Stimulated activated naive CD4-positive, alpha-beta T cell (primary cell): Measurements from ENCODE around the gene DMXL2.
"Not testable (repeated sequence)": the region's sequence is repeated elsewhere in the genome, so short reads cannot be mapped to it uniquely, and the experiment has no call there.

Source experiments
- DNase-seq, 6 experiments: peaks; one replicate each; lab custom pipeline; 2025; lab: John Stamatoyannopoulos, UW

Gene DMXL2

DNA sequence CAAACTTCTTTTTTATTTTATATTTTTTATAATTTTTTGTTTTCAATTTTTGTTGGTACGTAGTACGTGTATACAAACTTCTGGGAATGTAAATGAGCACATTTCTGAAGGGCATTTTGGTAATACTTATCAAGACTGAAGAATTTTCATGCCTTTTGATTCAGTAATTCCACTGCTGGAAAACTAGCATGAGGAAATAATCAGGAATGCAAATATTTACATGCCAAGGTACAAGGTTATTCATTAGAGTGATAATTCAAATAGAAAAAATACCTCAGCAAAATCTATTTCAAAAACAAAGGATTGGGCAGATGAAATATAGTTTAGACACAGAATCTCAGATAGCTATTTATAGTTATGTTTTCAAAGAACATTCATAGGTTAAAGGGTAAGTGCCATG is 128.7 kb downstream of the DMXL2 start:
- DNase-seq, result no peak

DNA sequence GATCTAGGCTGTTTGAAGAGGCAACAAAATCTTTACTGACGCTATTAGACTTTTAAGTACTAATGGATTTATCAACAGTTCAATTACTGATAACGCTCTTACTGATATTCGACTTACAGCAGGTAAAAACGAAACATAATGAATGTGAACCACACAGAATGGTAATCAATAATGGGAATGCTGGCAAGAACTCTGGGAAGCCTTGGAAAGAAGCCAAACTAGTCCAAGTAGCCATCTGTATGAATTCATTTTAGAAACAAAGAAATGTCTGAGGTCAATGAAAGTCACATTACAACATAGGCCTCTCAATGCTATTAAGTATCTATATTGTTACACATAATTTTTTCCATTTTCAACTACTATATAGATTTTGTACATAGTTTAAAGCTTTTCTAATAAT is 130.0 kb downstream of the DMXL2 start:
- no peak for DNase-seq

- no peak for DNase-seq
These were observed 130.6 kb downstream of the DMXL2 start for GRCh38 chr15:51491941-51492340.

DNA sequence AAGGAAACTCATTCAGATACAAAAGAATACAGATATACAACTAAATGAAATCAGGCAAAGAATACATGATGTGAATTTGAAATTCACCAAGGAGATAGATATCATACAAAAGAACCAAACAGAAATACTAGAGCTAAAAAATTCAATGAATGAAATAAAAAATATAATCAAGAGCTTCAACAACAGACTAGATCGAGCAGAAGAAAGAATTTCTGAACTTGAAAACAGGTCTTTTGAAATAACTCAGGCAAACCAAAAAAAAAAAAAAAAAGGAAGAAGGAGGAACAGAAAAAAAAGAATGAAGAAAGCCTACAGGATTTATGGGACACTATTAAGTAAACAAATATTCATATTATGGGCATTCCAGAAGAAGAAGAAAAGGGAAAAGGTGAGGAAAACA is 137.8 kb downstream of the DMXL2 start:
- DNase-seq, result no peak

GRCh38 chr15:51483985-51484384 is 138.6 kb downstream of the DMXL2 start:
- no peak for DNase-seq

DNA sequence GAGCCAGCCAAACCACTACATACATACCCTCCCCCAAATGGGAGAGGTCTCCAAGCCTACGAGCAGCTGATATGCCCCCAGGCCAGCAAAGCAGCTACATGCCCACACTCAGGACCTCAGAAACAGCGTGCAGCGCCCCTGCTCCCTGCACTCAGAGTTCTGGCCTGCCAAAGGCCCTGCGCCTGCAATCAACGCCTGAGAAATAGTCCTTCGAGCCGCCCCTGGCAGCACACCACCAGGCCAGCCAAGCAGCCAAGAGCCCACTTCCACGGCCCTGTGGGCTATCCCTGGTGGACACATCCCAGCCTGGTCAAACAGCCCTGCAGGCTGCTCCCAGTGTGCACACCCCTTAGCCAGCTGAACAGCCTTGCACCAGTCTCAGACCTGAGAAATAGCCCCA is 139.1 kb downstream of the DMXL2 start:
- DNase-seq, result no peak

- no peak for DNase-seq
These were observed 146.8 kb downstream of the DMXL2 start for GRCh38 chr15:51475736-51476135.

- no peak for DNase-seq
These were observed 152.1 kb downstream of the DMXL2 start for GRCh38 chr15:51470512-51470911.

DNA sequence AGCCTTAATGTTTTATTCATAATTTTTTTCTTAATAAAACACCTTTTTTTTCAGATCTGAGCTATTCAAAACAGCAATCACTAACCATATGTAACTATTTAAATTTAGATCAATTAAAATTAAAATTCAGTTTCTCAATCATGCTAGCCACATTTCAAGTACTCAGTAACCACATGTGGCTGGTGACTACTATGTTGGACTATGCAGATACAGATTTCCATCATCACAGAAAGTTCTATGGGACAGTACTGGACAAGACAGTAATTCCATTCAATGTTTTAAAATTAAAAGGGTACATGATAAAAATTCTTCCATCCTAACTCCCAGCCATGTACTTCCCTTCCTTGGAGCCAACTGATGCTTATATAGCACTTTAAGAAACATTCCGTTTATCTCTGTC is 161.8 kb downstream of the DMXL2 start:
- no peak for DNase-seq

DNA sequence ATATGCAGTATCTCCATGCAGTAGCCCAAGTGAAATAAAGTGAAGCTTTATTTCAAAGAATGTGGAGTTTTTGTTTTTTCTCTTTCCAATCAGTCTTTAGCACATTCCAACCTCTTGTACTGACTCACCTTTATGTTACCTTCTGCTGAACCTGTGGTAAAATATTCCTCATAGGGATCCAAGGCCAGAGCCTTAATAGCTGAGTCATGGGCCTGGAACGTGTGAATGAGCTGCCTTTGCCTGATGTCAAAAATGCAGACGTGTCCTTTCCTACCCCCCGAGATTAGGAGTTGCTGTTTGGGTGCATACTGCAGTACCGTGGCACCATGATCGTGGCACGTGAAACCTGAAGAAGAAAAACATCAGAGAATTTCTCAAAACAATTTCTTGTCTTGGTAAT is 172.6 kb downstream of the DMXL2 start:
- no peak for DNase-seq

GRCh38 chr15:51448622-51449399 is 173.8 kb downstream of the DMXL2 start:
- no peak for DNase-seq

- no peak for DNase-seq
These were observed 174.5 kb downstream of the DMXL2 start for GRCh38 chr15:51447855-51448621.

GRCh38 chr15:51446029-51446744 is 176.4 kb downstream of the DMXL2 start:
- DNase-seq, result not testable (repeated sequence)

DNA sequence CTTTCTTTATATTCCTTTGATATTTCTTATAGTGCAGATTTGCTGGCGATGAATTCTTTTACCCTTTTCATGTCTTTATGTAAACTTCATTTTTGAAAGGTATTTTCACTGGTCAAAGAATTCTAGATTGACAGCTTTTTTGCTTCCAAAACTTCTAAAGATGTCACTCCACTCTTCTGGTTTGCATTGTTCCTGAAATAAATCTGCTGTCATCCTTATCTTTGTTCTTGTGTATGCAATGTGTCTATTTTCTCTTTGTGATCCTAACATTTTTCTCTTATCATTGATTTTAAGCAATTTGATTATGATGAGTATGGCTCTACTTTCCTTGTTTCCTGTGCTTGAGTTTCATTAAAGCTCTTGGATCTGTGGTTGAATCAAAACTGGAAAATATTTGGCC is 177.8 kb downstream of the DMXL2 start:
- no peak for DNase-seq

- no peak for DNase-seq
These were observed 178.5 kb downstream of the DMXL2 start for GRCh38 chr15:51444112-51444511.

DNA sequence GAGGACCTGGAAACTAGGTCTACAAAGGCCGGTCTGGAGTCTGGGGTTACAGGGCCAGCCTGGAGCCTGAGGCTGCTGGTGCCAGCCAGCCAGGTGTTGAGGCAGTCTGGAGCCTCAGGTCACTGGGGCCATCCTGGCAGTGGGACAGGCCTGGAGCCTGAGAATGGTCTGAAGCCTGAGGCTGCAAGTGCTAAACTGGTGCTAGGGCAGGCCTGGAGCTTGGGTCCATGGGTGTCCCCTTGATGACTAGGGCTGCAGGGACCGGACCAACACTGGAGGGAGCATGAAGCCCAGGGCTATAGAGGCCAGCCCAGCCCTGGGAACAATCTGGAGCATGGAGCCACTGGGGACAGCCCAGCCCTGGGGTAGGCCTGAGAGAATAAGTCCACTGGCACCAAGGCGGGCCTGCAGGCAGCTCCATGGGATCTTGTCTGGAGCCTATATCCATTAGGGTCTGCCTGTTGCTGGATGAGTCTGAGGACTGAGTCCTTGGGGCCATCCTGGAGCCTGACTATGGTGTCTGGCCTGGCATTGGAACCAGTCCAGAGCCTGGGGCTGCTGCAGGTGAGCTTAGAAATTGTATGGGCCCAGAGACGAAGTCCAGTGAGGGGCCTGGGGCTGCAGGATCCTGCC is 179.2 kb downstream of the DMXL2 start:
- no peak for DNase-seq

GRCh38 chr15:51438526-51438925 is 184.0 kb downstream of the DMXL2 start:
- DNase-seq, result no peak

DNA sequence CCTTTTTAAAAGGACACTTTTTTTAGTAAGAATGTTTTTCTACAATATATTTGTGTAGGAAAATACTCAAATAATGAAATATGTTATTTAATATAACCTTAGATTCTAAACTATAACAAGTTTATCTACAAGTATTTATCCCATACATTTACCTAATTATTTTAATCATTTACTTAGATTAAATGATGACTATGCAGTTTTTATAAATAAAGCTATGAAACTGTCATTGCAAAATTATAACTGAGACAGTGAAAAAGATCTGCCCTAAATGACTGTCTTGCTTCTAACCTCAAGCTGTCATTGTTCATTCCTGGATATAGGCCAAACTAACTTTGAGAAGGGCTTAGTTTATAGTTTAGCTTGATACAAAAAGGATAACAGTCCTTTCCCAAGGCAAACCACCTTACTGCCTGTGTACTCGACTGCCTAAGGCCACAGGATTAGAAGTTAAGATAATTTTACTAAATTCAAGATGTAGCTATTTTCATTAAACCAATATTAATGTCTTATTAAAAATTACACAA is 197.0 kb downstream of the DMXL2 start:
- DNase-seq, result no peak

GRCh38 chr15:51424780-51425179 is 197.8 kb downstream of the DMXL2 start:
- DNase-seq, result no peak

- not testable (repeated sequence) for DNase-seq
These were observed 199.5 kb downstream of the DMXL2 start for GRCh38 chr15:51423040-51423439.

- no peak for DNase-seq
These were observed 206.4 kb downstream of the DMXL2 start for GRCh38 chr15:51416129-51416528.

DNA sequence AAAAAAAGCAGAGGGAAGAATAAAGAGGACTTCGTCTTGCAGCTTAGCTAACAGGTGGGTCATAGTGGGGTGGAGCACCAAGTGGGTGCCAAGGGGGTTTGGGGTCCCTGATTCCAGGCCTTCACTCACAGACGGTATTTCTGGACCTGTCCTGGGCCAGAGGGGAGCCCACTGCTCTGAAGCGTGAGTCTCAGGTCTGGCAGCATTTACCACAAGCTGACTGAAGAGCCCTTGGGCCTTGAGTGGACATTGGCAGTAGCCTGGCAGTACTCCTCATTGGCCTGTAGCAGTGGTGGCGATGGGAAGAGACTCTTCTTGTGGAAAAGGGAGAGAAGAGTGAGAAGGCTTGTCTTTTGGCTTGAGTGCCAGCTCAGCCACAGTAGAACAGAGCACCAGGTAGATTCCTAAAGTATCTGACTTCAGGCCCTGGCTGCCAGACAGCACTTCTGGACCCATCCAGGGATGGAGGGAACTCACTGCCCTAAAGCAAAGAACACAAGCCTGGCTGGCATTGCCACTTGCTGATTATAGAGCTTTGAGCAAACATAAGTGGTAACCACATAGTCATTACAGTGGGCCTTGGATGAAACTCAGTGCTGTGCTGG is 208.2 kb downstream of the DMXL2 start:
- DNase-seq, result no peak
